ENCODE results near the gene RIC8A. TPM values are rescaled to one million over a fixed set of nuclear protein-coding genes. Genes with fewer than 3 reads are reported as not detected.

RIC8A gene
- total and polyA plus RNA-seq, 9 of the 15 experiments (the other 6 are each of a cell fraction or from before 2014, with no cell fraction given): 10.7 to 108 (median 72.1) TPM

DNA sequence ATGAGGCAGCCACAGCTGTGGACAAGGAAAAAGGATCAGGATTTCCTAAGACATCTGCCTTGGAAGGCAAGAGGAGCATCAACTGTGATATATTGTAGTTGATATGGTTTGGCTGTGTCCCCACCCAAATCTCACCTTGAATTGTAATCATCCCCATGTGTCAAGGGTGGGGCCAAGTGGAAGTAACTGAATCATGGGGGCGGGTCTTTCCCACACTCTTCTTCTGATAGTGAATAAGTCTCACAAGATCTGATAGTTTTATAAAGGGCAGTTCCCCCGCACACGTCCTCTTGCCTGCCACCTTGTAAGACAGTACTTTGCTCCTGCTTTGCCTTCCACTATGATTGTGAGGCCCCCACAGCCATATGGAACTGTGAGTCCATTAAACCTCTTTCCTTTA is 10.2 kb downstream of the RIC8A start (continued):
- no peak for TF ChIP-seq TFAM (CRISPR knock-in tag; conservative IDR thresholded peaks at IDR 0.05)
- TF ChIP-seq TAF1 (IDR thresholded peaks at IDR 0.05; ENCODE audit: control insufficient read depth, extremely low read depth, insufficient read depth, low read length, severe bottlenecking): no peak
- no peak for TF ChIP-seq KLF1 (tag; IDR thresholded peaks at IDR 0.05)
- TF ChIP-seq, protein P1, sequence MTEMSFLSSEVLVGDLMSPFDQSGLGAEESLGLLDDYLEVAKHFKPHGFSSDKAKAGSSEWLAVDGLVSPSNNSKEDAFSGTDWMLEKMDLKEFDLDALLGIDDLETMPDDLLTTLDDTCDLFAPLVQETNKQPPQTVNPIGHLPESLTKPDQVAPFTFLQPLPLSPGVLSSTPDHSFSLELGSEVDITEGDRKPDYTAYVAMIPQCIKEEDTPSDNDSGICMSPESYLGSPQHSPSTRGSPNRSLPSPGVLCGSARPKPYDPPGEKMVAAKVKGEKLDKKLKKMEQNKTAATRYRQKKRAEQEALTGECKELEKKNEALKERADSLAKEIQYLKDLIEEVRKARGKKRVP (CRISPR knock-in tag; IDR thresholded peaks at IDR 0.05): no peak
- TF ChIP-seq KDM1A (IDR thresholded peaks at IDR 0.05): no peak
- TF ChIP-seq HNRNPL (IDR thresholded peaks at IDR 0.05; ENCODE audit: low read depth, low read length): no peak
- TF ChIP-seq, protein P2, sequence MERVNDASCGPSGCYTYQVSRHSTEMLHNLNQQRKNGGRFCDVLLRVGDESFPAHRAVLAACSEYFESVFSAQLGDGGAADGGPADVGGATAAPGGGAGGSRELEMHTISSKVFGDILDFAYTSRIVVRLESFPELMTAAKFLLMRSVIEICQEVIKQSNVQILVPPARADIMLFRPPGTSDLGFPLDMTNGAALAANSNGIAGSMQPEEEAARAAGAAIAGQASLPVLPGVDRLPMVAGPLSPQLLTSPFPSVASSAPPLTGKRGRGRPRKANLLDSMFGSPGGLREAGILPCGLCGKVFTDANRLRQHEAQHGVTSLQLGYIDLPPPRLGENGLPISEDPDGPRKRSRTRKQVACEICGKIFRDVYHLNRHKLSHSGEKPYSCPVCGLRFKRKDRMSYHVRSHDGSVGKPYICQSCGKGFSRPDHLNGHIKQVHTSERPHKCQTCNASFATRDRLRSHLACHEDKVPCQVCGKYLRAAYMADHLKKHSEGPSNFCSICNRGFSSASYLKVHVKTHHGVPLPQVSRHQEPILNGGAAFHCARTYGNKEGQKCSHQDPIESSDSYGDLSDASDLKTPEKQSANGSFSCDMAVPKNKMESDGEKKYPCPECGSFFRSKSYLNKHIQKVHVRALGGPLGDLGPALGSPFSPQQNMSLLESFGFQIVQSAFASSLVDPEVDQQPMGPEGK (CRISPR knock-in tag; IDR thresholded peaks at IDR 0.05; ENCODE audit: borderline replicate concordance): no peak
- TF ChIP-seq SP1 (CRISPR knock-in tag; IDR thresholded peaks at IDR 0.05): no peak
- no peak for TF ChIP-seq BCL6 (CRISPR knock-in tag; IDR thresholded peaks at IDR 0.05)
- TF ChIP-seq HIVEP1 (CRISPR knock-in tag; IDR thresholded peaks at IDR 0.05): no peak
- no peak for TF ChIP-seq NR1H2 (CRISPR knock-in tag; IDR thresholded peaks at IDR 0.05)
- TF ChIP-seq ZNF589 (CRISPR knock-in tag; IDR thresholded peaks at IDR 0.05; ENCODE audit: low read depth): no peak
- TF ChIP-seq THRA (IDR thresholded peaks at IDR 0.05): no peak
- no peak for TF ChIP-seq ZNF551 (CRISPR knock-in tag; IDR thresholded peaks at IDR 0.05)
- TF ChIP-seq, protein P3, sequence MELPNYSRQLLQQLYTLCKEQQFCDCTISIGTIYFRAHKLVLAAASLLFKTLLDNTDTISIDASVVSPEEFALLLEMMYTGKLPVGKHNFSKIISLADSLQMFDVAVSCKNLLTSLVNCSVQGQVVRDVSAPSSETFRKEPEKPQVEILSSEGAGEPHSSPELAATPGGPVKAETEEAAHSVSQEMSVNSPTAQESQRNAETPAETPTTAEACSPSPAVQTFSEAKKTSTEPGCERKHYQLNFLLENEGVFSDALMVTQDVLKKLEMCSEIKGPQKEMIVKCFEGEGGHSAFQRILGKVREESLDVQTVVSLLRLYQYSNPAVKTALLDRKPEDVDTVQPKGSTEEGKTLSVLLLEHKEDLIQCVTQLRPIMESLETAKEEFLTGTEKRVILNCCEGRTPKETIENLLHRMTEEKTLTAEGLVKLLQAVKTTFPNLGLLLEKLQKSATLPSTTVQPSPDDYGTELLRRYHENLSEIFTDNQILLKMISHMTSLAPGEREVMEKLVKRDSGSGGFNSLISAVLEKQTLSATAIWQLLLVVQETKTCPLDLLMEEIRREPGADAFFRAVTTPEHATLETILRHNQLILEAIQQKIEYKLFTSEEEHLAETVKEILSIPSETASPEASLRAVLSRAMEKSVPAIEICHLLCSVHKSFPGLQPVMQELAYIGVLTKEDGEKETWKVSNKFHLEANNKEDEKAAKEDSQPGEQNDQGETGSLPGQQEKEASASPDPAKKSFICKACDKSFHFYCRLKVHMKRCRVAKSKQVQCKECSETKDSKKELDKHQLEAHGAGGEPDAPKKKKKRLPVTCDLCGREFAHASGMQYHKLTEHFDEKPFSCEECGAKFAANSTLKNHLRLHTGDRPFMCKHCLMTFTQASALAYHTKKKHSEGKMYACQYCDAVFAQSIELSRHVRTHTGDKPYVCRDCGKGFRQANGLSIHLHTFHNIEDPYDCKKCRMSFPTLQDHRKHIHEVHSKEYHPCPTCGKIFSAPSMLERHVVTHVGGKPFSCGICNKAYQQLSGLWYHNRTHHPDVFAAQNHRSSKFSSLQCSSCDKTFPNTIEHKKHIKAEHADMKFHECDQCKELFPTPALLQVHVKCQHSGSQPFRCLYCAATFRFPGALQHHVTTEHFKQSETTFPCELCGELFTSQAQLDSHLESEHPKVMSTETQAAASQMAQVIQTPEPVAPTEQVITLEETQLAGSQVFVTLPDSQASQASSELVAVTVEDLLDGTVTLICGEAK (IDR thresholded peaks at IDR 0.05): no peak
- TF ChIP-seq, protein P3 (CRISPR knock-in tag; IDR thresholded peaks at IDR 0.05): no peak
